T-helper 22 cell (primary cell): ENCODE results near the gene NIPAL1.
"Not testable (repeated sequence)": the region's sequence is repeated elsewhere in the genome, so short reads cannot be mapped to it uniquely, and the experiment has no call there.

ENCODE experiments used
- DNase-seq: peaks from one replicate; pipeline ENCODE4 v3.0.0-alpha.2; 2020; ENCODE audit warnings: low read depth

Gene NIPAL1

DNA sequence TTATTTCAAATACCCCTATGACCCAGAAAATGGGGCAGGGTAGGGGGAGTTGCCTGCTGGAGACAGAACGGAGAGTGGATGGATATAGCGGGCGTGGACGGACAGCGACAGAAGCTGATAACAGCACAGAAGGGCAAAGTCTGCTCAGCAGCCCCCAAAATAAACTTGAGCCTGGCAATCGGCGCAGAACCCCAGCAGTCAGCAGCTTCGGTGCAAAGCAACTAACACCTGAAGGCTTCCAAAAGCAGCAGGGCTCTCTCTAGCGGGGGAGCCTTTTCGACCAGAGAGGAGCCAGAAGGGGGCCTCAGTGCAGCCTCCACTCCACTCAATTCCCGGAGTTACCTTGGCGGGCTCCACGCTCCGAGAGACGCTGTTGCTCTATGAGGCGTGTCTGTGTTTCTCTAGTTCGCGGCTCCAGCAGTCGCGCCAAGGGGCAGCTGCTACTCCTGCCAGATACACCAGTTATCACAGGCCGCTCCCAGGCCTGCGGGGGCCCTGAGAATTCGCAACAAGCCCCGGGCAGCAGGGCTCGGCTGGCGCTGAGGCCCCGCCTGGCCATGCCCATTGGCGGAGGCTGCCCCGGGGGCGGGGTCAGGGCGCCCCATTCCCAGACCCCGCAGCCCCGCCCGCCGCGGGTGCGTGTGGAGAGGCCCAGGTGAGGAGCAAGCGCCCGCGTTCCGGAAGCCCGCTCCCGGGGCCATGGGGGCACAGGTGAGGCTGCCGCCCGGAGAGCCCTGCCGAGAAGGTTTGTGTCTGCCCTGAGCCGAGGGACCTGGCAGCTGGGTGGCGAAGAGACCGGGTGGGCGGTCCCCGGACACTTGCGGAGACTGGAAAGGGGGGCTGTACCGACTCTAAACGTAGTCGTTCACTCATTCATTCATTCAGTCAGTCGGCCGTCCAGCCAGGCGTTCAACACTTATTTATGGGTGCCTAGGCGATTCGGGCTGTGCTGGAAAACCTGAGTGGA, at the start of gene NIPAL1, which contains the start of gene CNGA1:
NIPAL1 (plus strand) TSS at position 632 of the 967 bp plus-strand sequence; CDS start at position 700, 68 bp downstream.
CNGA1 (minus strand) TSS at position 541 of the 967 bp plus-strand sequence. CDS start 63,992 bp downstream, outside the sequence.
- peak; percentile 45 for DNase-seq

GRCh38 chr4:47968847-47969246, 47.7 kb upstream of the NIPAL1 start:
- DNase-seq = no peak

DNA sequence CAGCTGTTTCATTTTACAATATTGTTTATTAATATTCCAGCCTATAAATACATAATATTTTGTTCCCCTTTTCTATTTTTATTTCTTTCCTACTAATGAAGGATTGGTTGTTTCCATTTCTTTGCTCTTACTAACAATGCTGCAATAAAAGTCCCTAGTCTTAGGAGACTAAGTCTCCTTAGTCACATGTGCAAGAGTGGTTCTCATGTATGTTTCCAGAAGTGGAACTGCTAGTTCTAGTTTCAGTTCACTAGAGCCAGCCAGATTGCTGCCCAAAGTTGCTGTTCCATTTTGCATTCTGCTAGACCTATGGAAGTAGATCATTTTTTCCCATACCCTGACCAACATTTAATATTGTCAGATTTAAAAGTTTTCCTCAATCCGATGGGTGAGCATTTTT, 44.4 kb upstream of the NIPAL1 start:
- DNase-seq = no peak

GRCh38 chr4:47972721-47973120, 43.9 kb upstream of the NIPAL1 start:
- DNase-seq = no peak

DNA sequence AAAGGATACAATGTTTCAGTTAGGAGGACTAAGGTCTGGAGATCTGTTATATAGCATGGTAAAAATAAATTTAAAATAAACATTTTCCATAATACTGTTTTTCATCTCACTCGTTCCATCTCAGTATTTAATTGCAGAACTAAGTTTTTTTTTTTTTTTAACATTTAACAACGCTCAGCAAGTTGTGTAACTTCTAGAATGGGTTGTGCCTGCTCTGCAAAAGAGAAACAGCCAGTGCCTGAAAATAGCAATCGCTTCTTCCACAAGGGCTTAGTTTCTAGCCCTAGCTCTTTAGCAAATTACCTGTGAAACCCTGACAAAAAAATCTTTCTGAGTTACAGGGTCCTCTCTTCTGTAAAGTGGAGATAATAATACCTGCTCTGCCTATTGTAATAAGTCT, 42.0 kb upstream of the NIPAL1 start:
- DNase-seq = no peak

DNA sequence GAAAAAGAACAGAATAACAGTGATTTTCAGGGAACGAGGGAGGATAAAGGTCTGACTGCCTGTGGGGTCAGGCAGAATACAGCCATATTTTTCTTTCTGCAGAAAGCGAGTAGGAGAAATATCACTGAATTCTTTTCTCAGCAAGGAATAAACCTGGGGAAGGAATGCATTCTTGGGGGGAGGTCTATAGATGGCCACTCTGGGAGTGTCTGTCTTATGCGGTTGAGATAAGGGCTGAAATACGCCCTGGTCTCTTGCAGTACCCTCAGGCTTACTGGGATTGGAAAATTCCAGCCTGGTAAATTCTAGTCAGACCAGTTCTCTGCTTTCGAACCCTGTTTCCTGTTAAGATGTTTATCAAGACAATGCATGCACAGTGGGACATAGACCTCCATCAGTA, 26.4 kb upstream of the NIPAL1 start:
- no peak for DNase-seq

GRCh38 chr4:47992475-47992874, 24.1 kb upstream of the NIPAL1 start:
- DNase-seq = not testable (repeated sequence)

DNA sequence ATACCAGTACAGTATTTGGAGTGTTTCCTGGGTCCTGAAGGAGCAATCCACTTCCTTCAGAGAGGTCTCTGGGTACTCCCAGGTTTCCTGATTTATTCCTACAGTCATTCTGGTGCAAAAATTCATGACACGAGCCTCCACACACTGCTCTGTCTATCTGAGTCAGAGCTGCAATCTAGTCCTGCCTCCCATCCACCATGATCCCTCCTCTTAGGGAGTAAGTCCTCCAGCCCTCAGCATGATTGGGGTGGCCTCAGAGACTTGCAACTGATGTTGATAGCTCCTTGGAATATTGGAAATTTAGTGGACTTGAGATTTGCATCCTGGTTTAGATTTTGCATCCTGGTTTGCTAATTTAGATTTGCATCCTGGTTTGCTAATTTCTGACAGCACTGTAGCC, 20.6 kb upstream of the NIPAL1 start:
- DNase-seq = no peak

- no peak for DNase-seq
Observed at GRCh38 chr4:48002267-48002666, 14.3 kb upstream of the NIPAL1 start.

- not testable (repeated sequence) for DNase-seq
Observed at GRCh38 chr4:48003568-48003967, 13.0 kb upstream of the NIPAL1 start.

- no peak for DNase-seq
Observed at GRCh38 chr4:48005781-48006180, 10.8 kb upstream of the NIPAL1 start.

DNA sequence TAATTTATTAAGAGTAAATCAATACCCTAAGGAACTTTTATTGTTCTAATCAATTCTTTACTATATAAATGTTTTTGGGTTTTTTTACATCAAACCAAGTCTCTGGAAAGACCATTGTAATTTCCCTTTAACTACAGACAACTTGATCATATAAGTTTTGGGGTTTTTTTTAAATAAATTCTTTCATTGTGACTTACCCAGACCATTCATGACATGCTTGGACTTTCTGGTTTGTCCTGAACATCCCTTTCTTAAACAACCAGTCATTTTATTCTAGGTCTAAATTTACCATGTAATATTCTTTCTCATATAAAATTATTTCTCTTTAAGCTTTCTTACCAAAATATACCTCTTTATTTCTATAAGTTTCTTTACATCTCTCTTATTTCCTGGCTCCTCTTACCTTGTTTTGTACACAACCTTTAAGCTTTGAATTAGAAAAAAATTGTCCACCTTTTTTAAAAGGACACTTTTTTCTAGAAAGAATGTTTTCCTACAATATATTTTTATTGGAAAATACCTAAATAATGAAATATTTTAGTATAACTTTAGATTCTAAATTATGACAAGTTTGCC, 8.5 kb upstream of the NIPAL1 start:
- DNase-seq = no peak

GRCh38 chr4:48010906-48011305, 5.7 kb upstream of the NIPAL1 start:
- not testable (repeated sequence) for DNase-seq

DNA sequence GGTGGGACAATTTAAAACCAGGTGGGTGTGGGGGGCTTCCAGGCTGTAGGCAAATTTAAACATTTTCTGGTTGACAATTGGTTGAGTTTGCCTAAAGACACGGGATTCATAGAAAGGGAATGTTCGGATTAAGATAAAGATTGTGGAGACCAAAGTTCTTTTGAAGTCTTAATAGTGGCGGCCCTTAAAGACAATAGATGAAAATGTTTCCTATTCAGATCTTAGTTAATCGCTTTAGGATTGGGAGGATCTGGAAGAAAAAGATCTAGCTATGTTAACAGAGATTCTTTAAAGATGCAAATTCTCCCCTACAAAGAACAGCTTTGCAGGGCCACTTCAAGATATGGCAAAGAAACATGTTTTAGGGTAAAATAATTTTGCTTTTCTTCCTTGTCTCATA, 4.8 kb upstream of the NIPAL1 start:
- DNase-seq = no peak

DNA sequence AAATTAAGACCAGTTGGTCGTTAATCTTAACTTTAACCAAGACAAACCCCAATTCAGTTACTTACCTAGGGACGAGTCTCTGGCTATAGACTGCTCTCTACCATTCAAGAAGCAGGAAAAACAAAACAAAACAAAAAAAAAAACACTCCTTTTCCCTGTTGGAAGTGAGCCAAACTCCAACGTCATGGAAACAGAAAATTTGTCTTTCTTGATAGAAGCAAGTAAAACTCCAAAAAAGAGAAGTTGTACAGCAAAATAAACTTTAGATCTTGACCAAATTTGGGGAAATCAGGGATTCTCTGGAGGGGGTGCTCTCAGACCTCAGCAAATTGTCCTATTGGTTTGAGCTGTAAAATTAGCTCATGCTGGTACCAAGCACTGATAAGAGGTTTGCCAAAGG, 3.7 kb upstream of the NIPAL1 start:
- no peak for DNase-seq

DNA sequence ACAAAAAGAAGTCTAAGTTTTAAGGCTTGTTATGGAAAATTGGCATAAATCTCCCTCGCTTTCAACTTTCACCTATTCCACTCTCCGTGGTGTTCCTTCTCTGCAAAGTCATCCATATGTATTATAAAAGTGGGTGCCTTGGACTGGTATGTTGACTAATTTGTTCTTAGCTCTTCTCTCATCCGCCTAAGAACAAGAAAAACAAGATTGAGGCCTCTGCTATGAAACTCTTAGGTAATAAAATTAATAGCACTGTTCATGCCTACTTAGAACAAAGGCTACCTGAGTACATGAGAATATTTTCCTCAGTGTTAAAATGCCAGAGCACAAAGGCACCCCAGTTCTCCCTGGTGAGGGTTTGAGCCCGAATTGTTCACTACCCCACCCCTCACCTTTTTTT, 1.4 kb upstream of the NIPAL1 start:
- DNase-seq = no peak

- no peak for DNase-seq
Observed at GRCh38 chr4:48015678-48016077, 894 bp upstream of the NIPAL1 start.

- no peak for DNase-seq
Observed at GRCh38 chr4:48017108-48017571, 568 bp downstream of the NIPAL1 start.

GRCh38 chr4:48018112-48018511, 1.5 kb downstream of the NIPAL1 start:
- DNase-seq = no peak

GRCh38 chr4:48021100-48021499, 4.5 kb downstream of the NIPAL1 start:
- no peak for DNase-seq

GRCh38 chr4:48022192-48022799, 5.7 kb downstream of the NIPAL1 start:
- DNase-seq = no peak

GRCh38 chr4:48024522-48024921, 8.0 kb downstream of the NIPAL1 start:
- DNase-seq = no peak

- DNase-seq = no peak
Observed at GRCh38 chr4:48025005-48025404, 8.4 kb downstream of the NIPAL1 start.
